IPS DF 6.9 (cell line): ENCODE measurements around the gene MCIDAS.

Experiments
- DNase-seq: peaks from one replicate; pipeline ENCODE4 v3.0.0-alpha.2; 2013; ENCODE audit warnings: low read depth, low spot score
- H3K27ac ChIP-seq: one replicate; pipeline ENCODE4 v1.5.1; 2013; ENCODE audit warnings: low read length, control low read depth
- H3K27me3 ChIP-seq: 2 replicates; pipeline ENCODE4 v1.6.1; 2013; ENCODE audit warnings: mild to moderate bottlenecking, low read length; ENCODE audit not compliant: control insufficient read depth, insufficient read depth
- H3K36me3 ChIP-seq: 2 replicates; pipeline ENCODE4 v1.6.1; 2013; ENCODE audit warnings: low read length; ENCODE audit not compliant: control insufficient read depth, insufficient read depth
- H3K4me1 ChIP-seq: 2 replicates; pipeline ENCODE4 v1.6.1; 2013; ENCODE audit warnings: low read length; ENCODE audit not compliant: control insufficient read depth, insufficient read depth
- H3K4me3 ChIP-seq: 2 replicates; pipeline ENCODE4 v1.5.1; 2013; ENCODE audit warnings: mild to moderate bottlenecking, low read length
- H3K9me3 ChIP-seq: 2 replicates; pipeline ENCODE4 v1.6.1; 2013; ENCODE audit warnings: low read length, inconsistent platforms; ENCODE audit not compliant: control insufficient read depth, insufficient read depth
- WGBS: extraction: QIAGEN DNeasy Blood & Tissue Kit; methylation state at CpG from one replicate; pipeline ENCODE4 v1.1.7; 2013; ENCODE audit warnings: mixed read lengths, missing lambda C conversion rate; ENCODE audit not compliant: insufficient read length, insufficient coverage; 5-methylcytosine and 5-hydroxymethylcytosine counted together

Gene MCIDAS

GRCh38 chr5:55226934-55227663 is at the start of gene MCIDAS:
Gene MCIDAS, minus strand, starts transcription at chr5:55227315. Its CDS starts 177 bp downstream, at chr5:55227138.
- WGBS = no CpG with 5 or more reads among the region's 80 CpGs
- Histone ChIP-seq H3K27me3 (peaks cover 93% of the 10 kb centered on the region), H3K9me3 (no peaks in the 10 kb centered on the region), H3K4me1 (peaks cover 9% of the 10 kb centered on the region), H3K27ac (no peak within 1 kb of the TSS), H3K36me3 (no peaks in the 10 kb centered on the region; the same call in 1 of the 2 replicates), H3K4me3 (peak within 1 kb of the TSS; percentile 34; the same call in 1 of the 2 replicates)
- no peak for DNase-seq

- H3K4me1 ChIP-seq = no peaks in the 10 kb centered on the region
- no peak overlapping the region for H3K27ac ChIP-seq
- no CpG with 5 or more reads among the region's 1 CpG for WGBS
- H3K9me3 ChIP-seq = no peaks in the 10 kb centered on the region
- no peak overlapping the region for H3K4me3 ChIP-seq
- peaks cover 4% of the 10 kb centered on the region; the same call in 1 of the 2 replicates for H3K36me3 ChIP-seq
- no peaks in the 10 kb centered on the region for H3K27me3 ChIP-seq
- DNase-seq = no peak
Observed at GRCh38 chr5:55276771-55277170, 49.7 kb upstream of the MCIDAS start.

- no peak for DNase-seq
- no peak overlapping the region for H3K27ac ChIP-seq
- H3K27me3 ChIP-seq = no peaks in the 10 kb centered on the region
- WGBS = no CpG with 5 or more reads among the region's 3 CpGs
- no peaks in the 10 kb centered on the region for H3K9me3 ChIP-seq
- peaks cover 3% of the 10 kb centered on the region; the same call in 1 of the 2 replicates for H3K36me3 ChIP-seq
- H3K4me3 ChIP-seq = no peak overlapping the region
- H3K4me1 ChIP-seq = no peaks in the 10 kb centered on the region
Observed at GRCh38 chr5:55258339-55258738, 31.2 kb upstream of the MCIDAS start.

GRCh38 chr5:55254802-55255201 is 27.7 kb upstream of the MCIDAS start:
- no peak overlapping the region for H3K4me3 ChIP-seq
- no peak for DNase-seq
- H3K27me3 ChIP-seq = no peaks in the 10 kb centered on the region
- H3K9me3 ChIP-seq = no peaks in the 10 kb centered on the region
- WGBS = no CpG with 5 or more reads among the region's 4 CpGs
- H3K27ac ChIP-seq = no peak overlapping the region
- H3K36me3 ChIP-seq = peaks cover 3% of the 10 kb centered on the region; the same call in 1 of the 2 replicates
- no peaks in the 10 kb centered on the region for H3K4me1 ChIP-seq

GRCh38 chr5:55250064-55250463 is 22.9 kb upstream of the MCIDAS start:
- H3K27ac ChIP-seq = no peak overlapping the region
- WGBS = no CpG with 5 or more reads among the region's 1 CpG
- H3K4me3 ChIP-seq = no peak overlapping the region
- H3K27me3 ChIP-seq = no peaks in the 10 kb centered on the region
- DNase-seq = no peak
- H3K4me1 ChIP-seq = no peaks in the 10 kb centered on the region
- no peaks in the 10 kb centered on the region for H3K9me3 ChIP-seq
- H3K36me3 ChIP-seq = no peaks in the 10 kb centered on the region

- WGBS = no CpG with 5 or more reads among the region's 4 CpGs
- Histone ChIP-seq H3K36me3 (no peaks in the 10 kb centered on the region), H3K27me3 (no peaks in the 10 kb centered on the region), H3K4me1 (no peaks in the 10 kb centered on the region), H3K27ac (no peak overlapping the region), H3K9me3 (no peaks in the 10 kb centered on the region), H3K4me3 (no peak overlapping the region)
- DNase-seq = no peak
Observed at GRCh38 chr5:55241746-55242145, 14.6 kb upstream of the MCIDAS start.

GRCh38 chr5:55236800-55237199 is 9.7 kb upstream of the MCIDAS start:
- no peaks in the 10 kb centered on the region for H3K36me3 ChIP-seq
- H3K4me3 ChIP-seq = no peak overlapping the region
- H3K9me3 ChIP-seq = no peaks in the 10 kb centered on the region
- WGBS = no CpG with 5 or more reads among the region's 10 CpGs
- no peak for DNase-seq
- peaks cover 32% of the 10 kb centered on the region for H3K27me3 ChIP-seq
- no peaks in the 10 kb centered on the region for H3K4me1 ChIP-seq
- no peak overlapping the region for H3K27ac ChIP-seq

GRCh38 chr5:55234121-55234700 is 7.1 kb upstream of the MCIDAS start:
- WGBS = no CpG with 5 or more reads among the region's 31 CpGs
- DNase-seq = no peak
- no peak overlapping the region for H3K27ac ChIP-seq
- H3K36me3 ChIP-seq = no peaks in the 10 kb centered on the region; the same call in 1 of the 2 replicates
- no peaks in the 10 kb centered on the region for H3K9me3 ChIP-seq
- H3K4me3 ChIP-seq = peak overlapping the region; percentile 23; the same call in 1 of the 2 replicates
- H3K4me1 ChIP-seq = peaks cover 5% of the 10 kb centered on the region
- H3K27me3 ChIP-seq = peaks cover 57% of the 10 kb centered on the region

- H3K4me3 ChIP-seq = peak within 1 kb of the TSS; percentile 23; the same call in 1 of the 2 replicates
- no peaks in the 10 kb centered on the region for H3K9me3 ChIP-seq
- no peak within 1 kb of the TSS for H3K27ac ChIP-seq
- no CpG with 5 or more reads among the region's 106 CpGs for WGBS
- peaks cover 5% of the 10 kb centered on the region for H3K4me1 ChIP-seq
- no peaks in the 10 kb centered on the region; the same call in 1 of the 2 replicates for H3K36me3 ChIP-seq
- DNase-seq = no peak
- H3K27me3 ChIP-seq = peaks cover 66% of the 10 kb centered on the region
Observed at GRCh38 chr5:55232985-55233928, 6.1 kb upstream of the MCIDAS start, which contains the start of gene CCNO. Gene CCNO, minus strand, starts transcription at chr5:55233608. Its CDS starts 85 bp downstream, at chr5:55233523.
